22Rv1 (cell line): ENCODE results near the gene KRT79.

ENCODE experiments used
- H3K27ac ChIP-seq: fragments of 450-650 bp; 2 replicates; pipeline ENCODE4 v1.5.1; 2017
- CTCF ChIP-seq: fragments of 450-650 bp; IDR thresholded peaks from 2 replicates; pipeline ENCODE4 v1.5.1; 2017; ENCODE audit warnings: mild to moderate bottlenecking
- ZFX ChIP-seq: fragments of 450-650 bp; IDR thresholded peaks from 2 replicates; pipeline ENCODE4 v1.6.1; 2017; ENCODE audit warnings: antibody characterized with exemption, borderline replicate concordance

KRT79 gene

GRCh38 chr12:52812073-52812400 is 22.1 kb downstream of the KRT79 start:
- no peak overlapping the region for H3K27ac ChIP-seq
- TF ChIP-seq ZFX (no peak), CTCF (no peak)

- no peak for TF ChIP-seq CTCF
- TF ChIP-seq ZFX, result no peak
- no peak overlapping the region for H3K27ac ChIP-seq
These were observed 22.7 kb downstream of the KRT79 start for GRCh38 chr12:52811191-52812072.

- H3K27ac ChIP-seq, result no peak overlapping the region
- TF ChIP-seq ZFX, result no peak
- no peak for TF ChIP-seq CTCF
These were observed 23.6 kb downstream of the KRT79 start for GRCh38 chr12:52810554-52810953.

GRCh38 chr12:52809166-52809565 is 24.9 kb downstream of the KRT79 start:
- H3K27ac ChIP-seq, result no peak overlapping the region
- TF ChIP-seq ZFX (no peak), CTCF (no peak)

GRCh38 chr12:52808573-52809160 is 25.4 kb downstream of the KRT79 start:
- H3K27ac ChIP-seq, result no peak overlapping the region
- TF ChIP-seq ZFX (no peak), CTCF (no peak)

GRCh38 chr12:52807544-52808470 is 26.3 kb downstream of the KRT79 start:
- TF ChIP-seq CTCF (no peak), ZFX (no peak)

More at GRCh38 chr12:52807544-52808470, 26.3 kb downstream of the KRT79 start:
- H3K27ac ChIP-seq, result no peak overlapping the region
